CD4-positive, alpha-beta T cell treated with Interleukin-4 for 4 hours (primary cell): Measurements from ENCODE around the gene EEPD1.

Source experiments
- DNase-seq: peaks from one replicate; pipeline ENCODE4 v3.0.0-alpha.2; 2020

Gene EEPD1

DNA sequence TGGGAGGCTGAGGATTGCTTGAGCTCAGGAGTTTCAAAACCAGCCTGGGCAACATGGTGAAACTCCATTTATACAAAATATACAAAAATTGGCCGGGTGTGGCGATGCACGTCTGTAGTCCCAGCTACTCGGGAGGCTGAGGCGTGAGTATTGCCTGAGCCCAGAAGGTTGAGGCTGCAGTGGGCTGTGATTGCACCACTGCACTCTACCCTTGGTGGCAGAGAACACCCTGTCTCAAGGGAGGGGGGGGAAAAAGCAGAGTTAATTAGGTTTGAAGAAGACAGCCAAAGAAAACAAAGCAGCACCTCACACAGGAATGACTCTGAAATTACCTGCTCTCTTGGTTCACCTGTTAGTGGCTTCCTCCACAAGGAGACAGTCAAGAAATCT lies 110.0 kb downstream of the EEPD1 start:
- no peak for DNase-seq

DNA sequence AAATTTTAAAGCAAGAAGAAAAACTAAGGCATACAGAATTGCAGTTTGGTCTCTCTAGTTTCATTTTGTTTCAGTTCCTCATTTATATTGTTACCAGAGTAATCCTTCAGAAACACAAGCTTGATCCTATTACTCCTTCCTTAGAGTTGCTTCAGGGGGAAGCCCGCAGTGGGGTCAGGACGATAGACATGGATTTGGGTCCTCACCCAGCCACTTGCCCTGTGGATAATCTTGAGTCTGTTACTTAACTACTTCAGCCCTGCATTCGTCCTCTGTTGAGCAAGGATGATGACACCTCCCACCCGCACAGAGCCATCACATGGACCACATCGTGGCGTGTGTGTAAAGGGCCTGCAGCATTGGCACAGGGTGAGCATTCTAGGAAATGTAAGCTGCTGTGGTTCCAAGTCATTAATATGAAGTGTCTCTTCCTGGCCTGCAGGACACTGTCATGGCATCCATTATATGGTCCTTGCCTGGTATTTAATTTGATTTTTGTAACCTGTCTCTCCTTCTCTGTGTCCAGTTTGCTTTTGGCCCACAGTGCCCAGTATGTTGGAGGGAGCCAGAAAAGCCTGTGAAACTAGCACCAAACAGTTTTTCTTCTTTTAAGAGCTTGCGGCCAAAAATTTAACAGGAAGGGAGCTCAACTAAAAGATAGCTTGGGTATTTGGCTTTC lies 111.2 kb downstream of the EEPD1 start:
- DNase-seq: no peak

DNA sequence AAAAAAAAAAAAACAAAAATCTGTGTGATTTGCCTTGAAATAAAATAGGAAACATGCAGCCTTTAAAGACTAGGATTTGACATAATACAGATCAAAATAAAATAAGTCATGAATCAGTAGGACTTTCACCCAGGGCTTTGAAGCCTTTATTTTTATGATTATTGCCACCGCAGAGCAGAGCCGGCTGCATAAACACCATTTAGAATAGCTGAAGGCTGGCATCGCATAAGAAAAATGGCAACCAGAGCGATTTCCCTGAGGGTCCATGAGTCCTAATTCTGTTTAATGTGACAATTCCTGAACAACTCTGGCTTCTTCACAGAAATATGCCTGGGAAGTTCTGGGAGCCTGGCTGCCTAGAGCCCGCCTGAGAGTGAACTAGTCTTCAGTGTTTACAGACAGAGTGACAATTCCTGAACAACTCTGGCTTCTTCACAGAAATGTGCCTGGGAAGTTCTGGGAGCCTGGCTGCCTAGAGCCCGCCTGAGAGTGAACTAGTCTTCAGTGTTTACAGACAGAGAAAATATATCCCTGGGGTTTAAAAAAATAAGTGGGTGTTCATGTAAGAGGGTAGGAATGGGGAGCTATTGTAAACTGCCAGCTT lies 112.0 kb downstream of the EEPD1 start:
- no peak for DNase-seq

DNA sequence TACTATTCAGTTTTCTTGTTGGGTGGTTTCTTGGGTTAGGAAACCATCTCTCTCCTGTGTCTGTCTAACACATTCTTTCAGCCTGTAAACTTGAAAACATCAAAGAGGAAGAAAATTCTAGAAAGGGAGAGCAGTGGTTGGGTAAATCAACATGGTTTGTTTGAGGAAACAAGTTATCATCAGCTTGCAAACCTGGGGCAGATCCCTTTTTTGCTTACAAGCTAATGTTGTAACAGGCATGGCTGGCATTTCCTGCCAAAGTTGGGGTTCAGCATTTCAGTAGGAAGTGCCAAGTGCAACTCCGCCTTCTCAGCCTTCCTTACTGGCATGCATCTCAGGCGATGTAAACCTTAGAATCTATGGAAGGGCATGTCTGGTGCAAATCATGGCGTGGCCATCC lies 112.6 kb downstream of the EEPD1 start:
- DNase-seq: no peak

DNA sequence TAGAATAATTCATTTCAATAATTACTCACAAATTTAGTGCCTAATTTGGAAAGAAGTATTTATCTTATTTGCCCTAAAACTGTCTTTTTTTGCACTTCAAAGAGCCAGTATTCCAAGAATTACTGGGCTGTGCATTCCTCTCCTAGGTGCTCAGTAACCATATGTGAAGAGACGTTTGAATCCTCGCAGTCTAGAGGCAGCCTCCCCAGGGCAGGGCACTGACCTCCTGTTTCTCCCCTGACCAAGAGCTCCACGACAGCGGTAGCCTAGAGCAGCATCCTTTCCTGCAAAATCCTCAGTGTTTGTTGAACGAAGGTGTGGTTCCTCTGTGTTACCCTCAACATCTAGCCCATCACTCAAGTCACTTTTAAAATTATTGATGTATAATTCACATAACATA lies 113.1 kb downstream of the EEPD1 start:
- no peak for DNase-seq

DNA sequence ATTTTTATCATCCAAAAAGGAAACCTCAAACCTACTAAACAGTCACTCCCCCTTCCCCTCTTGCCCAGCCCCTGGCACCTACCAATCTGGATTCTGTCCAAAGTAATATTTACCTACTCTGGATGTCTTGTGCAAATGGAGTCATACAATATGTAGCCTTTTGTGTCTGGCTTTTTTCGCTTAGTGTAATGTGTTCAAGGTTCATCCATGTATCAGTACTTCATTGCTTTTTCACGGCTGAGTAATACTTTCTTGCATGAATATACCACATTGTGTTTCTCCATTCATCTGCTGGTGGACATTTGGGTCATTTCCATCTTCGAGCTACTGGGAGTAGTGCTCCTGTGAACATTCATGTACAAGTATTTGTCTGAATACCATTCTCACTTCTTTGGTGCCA lies 113.6 kb downstream of the EEPD1 start:
- DNase-seq: no peak

DNA sequence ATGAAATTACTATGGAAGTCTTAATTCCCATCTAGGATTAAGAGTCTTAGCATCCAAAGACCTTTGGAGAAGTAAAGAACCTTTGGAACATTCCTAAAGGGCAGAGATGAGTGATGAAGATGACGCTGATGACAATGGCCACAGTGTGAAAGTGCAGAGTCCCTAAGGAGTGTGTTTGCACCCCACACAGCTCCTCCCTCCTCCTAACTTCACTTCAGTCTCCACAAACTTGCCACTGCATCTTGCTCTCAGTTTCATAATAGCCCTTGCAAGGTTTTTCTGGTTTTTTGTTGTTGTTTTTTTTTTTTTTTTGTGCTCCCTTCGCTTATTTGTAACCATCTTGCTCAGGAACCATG lies 119.1 kb downstream of the EEPD1 start:
- DNase-seq: no peak

DNA sequence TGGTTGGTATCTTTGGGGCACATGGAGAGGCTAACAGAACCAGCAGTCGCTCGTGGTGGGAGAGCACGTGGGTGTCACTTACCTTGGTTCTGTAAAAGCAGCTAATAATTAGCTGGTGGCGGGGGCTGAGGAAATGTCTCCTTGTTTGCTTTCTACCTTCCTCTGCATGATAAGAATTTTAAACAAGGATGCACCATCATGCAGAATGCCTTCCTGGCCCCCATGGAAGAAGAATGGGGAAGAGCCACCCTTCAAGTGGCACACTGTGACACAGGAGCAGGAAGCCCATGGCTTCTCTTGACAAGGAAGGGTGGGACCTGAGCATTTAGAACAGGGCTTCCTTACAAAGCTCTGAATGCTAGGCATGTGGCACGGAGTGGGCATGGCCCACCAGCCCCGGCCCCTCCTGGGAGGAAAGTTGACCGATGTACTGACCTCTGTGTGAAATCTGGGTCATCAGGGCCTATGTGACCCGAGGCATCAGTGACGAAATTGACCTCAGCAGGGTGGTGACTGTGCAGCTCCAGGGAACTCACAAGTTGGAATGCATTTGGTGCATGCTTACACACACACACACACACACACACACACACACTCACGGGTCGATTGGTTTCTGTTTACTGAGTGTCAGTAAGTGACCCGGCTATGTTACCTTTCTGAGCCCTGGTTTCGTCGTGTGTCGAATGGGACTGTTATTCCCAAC lies 119.7 kb downstream of the EEPD1 start:
- no peak for DNase-seq

DNA sequence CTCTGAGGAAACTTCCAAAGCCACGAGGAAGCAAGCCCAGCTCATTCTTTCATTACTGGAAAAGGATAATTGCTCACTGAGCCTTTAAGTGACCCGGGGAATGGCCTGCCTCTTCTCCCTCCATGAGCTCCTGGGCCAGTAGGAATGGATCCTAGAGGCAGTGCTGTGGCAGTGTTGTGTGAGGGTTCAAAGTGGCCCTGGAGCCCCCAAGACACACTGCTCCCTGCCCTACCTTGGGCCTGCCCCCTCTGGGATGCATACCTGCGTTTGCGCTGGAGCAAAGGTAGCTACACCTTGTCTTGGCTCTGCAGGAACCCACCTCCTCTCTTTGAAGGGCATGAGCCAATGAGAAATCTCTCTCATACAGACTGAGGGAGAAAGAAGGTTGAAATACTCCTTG lies 120.8 kb downstream of the EEPD1 start:
- no peak for DNase-seq

DNA sequence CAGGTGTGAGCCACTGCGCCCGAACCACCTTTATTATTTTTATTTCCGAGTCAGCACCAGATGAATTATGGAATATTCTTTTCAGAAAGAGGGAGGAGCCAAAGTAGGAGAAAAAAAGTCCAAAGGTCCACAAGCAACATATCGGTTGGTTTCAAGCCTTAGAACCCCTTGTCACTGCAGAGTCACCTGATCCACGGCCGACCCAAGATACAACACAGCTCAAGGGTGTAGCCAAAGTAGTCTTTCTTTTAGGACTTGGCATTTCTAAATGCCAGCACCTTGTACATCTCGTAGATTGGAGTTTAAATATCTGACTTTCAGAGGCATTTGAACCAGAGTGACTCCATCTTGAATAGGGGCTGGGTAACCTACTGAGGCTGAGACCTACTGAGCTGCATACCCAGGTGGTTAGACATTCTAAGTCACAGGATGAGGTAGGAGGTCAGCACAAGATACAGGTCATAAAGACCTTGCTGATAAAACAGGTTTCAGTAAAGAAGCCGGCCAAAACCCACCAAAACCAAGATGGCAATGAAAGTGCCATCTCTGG lies 122.8 kb downstream of the EEPD1 start:
- DNase-seq: no peak

DNA sequence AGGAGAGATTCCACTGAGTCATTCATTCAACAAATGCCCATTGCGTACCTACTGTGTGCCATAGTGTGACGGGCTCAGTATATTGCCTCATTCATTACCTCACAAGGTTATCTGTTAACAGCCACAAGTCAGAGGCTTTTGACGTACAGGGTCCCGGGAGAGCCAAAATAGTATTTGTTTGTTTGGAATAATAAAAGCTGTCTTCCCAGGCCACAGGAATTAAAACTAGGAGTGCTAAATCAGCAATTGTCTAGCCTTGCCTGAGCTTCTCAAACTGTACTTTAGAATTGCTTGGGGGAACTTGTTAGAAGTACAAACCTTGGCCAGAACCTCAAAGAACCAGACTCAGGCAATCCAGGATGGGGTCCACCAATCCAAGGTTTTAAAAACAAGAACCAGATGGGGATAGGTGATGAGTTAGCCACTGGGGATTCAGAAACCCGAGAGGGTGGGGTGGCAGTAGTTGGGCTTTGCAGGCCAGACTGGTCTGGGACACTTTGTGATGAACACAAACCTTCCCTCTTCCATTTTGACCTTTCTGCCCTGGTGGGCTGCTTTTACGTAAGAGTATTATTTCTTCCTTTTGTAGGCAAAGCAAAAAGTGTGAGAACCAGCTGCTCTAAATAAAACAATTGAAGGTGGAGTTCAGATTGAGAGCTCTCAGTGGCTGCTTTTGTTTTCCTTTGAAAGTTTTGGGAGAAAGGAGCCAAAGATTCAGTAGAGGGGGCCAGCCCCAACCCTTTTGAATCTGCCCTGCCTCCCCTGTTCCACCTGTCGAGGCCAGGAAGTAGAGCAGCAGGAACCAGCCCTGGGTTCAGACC lies 123.6 kb downstream of the EEPD1 start:
- no peak for DNase-seq

DNA sequence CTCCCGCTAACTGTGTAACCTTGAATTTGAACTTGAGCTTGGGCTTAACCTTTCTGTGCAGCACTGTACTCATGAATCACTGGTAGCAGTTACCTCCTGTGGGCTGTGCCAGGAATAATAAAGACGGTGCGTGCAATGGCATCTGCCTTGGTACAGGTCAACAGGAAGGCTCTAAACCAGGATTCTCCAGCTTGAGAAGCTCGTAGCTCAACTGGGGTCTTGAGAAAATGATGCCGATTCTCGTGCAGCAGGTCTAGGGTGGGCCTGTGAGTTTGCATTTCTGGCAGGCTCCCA lies 124.1 kb downstream of the EEPD1 start:
- no peak for DNase-seq

DNA sequence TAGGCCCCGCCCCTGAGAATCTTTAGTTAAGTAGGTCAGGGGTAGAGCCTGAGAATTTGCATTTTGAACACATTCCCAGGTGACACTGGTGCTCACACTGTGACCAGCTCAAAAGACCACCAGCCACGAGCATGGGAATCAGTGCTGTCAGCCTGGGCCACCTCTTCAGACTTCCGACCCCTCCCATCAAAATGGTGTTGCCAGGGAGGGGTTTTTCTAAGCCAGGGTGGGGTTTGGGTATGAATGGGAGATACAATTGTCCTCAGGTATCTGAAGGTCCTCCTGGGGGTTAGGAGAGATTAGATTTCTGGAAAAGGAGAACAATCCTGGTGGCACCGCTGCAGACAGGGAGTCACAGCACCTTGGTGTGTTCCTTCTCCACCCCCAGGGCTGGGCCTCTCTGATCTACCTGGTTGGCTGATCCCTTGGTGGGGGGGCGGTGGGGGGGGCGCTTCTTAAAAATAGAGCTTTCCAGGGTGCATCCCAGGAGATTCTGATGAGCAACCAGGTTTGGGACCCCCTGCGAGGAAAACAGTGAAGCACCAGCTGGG lies 125.1 kb downstream of the EEPD1 start:
- DNase-seq: no peak

DNA sequence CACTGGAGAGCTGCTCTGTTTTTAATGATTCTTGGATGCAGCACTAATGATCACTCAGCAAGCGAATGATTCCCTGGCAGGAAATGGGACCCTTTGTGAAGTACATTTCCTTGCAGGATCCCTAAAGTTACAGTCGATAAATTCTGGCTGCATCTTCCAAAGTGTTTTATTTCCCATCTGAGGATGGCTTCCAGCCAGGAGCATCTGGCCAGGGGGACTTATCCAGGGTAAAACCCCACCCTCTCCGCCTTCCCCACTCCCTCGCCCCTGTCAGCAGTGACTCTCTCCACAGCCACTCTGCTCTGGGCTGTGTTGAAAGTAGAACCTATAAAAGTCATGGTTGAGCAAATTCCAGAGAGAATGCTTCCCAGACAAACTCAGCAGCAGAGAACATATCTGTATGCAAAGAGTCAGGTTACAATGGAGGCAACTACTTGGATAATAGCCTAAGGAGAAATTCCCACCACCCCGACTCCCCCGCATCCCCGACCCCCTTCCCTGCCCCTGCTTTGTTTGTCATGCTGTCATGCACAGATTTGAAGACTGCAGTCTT lies 125.6 kb downstream of the EEPD1 start:
- DNase-seq: no peak

DNA sequence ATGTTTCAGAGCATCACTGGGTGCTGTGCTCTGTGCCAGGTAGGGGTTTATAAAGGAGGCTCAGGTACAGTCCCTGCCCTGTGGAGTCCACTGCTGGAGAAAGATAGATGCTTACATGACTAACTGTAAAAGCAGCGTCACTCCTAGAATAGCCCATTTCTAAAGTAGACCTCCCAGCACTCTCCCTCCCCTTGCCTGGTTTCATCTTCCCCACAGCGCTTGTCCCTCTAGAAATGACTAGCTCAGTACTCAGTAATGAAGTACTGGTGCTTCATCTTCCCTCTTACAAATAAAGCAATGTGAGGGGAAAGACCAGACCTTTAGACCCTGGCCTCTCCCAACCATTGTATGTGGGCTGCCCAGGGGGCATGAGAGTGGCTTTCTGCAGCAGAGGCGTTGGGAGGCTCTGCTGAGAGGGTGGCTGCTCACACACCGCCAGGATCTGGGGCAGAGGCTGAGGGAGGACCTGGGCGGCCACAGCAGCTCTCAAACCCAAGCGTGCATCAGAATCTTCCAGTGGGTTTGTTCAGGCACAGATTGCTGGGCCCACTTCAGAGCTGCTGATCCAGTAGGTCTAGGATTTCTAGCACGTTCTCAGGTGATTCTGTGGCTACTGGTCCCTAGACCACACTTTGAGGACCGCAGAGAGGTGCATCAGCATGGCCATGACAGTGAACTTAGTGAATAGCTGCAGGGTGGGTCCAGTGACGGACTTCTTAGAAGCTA lies 126.3 kb downstream of the EEPD1 start:
- DNase-seq: no peak

DNA sequence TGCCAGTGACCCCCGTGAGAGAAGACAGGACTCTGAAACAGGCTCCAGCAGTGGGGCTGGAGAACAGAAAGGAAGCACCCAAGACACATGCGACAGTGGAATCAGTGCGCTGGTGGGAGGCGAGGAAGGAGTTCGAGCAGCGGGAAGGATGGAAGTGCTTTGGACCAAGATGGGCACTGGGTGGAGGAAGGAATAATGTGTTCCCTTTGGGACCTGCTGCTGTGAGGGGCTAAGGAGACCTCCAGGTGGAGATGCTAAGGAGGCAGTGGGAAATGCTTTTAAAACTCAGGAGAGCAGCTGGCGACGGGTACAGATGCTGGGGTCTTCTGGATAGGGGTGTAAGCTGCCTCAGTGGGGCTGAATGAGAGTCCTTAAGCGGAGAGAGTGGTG lies 126.9 kb downstream of the EEPD1 start:
- no peak for DNase-seq

DNA sequence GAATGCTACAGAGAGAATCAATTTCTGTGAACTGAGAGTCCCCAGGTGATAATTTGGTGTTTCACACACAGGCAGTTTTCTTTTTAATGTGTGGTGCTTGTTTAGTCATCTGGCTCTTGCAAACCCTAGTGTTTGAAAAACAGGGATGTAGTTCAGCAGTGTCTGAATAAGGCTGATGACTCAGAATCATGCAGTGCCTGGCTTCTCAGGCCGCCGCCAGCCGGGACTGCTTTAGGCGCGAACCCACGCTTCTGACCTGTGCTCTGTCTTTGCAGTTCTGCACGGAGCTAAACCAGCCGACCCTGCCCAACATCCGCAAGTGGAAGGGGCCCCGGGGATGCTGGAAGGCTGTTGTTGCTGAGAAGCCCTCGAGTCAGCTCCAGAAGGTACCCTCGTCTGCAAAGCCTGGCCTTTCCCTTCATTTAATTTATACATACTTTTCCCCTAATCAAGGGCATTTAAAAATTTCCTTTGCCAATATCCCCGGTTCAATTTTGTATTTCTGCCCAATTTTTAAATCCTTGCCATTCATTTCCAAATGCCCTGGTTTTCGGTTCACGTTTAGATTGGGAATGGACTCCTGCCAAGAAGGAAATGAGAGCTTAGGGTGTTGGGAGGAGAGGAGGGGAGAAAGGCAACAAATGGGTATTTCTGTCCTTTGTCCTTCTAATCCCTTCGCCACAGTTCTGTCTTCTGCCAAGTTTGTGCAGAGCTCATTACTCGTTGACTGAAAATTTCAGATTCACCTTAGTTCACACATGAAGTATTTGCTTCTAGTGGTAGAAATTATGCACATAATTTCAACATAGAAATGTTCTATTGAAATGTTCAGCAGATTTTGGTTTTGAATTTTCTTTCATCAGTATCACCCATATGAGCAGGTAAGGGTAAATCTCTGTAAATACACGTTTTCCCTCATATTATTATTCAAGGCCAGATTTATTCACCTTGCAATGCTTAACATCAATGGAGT lies 128.1 kb downstream of the EEPD1 start:
- DNase-seq: peak; percentile 53

DNA sequence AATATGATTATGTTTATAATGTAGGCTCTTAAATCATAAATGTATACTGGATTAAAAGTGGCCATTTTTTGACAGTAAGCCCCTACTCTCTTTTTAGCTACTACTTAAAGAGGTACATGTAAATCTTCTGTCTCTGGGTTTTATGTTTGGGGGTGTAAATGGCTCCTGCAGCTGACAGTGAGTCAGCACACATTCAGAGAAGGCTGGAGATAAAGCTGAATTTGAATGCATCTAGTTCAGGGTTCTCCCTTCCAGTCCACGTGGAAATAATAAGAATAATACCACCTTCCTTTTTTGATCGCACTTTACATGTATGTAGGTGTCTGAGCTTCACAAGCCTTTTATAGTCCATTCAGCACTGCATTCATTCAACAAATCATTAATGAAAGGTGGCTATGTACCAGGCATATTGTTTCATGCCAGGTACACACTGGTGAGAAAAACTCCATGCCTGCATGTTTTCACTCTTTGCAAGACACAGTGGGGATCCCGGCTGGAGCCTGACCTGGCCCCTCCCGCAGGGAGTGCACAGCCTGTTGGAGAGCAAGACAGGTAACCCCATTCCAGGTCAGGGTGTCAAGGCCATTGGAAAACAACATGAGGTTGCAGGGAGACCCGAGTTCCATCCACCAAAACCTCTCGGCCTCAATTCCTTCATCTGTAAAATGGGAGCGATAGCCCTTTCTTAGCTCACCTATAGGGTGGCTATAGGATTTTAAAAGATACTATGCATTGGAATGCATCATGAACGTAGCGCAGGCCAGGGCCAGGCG lies 129.1 kb downstream of the EEPD1 start:
- DNase-seq: no peak

DNA sequence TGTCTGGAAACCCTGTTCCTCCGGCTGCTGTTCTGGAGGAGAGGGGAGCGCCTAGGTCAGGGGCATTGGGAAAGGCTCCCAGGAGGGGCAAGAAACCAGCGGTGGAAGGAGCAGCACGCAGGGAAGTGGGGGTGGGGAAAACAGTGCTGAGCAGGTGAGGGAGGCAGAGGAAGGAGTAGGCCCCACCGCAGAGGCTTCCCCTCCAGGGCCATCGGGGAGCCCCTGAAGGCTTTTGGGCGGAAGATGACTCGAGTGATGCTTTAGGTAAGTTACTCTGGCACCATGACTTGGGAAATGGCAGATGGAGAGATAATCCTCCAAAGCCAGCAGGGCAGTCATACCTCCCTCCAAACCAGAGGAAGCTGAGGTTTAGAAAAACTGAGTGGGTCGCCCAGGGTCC lies 130.1 kb downstream of the EEPD1 start:
- no peak for DNase-seq

DNA sequence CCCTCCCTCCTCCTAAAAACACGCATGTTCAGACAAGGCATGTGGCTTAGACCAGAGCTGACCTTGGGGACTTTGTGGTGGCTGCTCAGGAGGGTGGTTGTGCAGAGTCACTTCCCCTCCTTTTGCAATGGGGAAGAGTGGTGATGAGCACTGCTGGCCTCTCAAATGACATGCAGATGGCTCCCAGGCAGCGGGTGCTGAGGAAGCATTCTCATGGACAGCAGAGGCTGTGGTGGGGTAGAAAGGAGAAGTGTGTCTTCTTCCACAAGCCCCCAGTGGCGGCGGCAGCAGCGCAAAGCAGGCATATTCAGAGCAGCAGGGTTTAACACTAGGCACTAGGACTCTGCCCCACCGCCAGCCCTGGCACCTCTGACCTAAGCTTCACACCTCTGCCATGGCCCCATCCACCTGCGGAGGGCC lies 130.7 kb downstream of the EEPD1 start:
- peak; percentile 35 for DNase-seq
